Measurements from ENCODE around the gene EEPD1. TPM values are rescaled to one million over a fixed set of nuclear protein-coding genes. Genes with fewer than 3 reads are reported as not detected.

Gene EEPD1
- total RNA-seq, 1 experiment from 2014 or later, result 5.0 TPM

DNA sequence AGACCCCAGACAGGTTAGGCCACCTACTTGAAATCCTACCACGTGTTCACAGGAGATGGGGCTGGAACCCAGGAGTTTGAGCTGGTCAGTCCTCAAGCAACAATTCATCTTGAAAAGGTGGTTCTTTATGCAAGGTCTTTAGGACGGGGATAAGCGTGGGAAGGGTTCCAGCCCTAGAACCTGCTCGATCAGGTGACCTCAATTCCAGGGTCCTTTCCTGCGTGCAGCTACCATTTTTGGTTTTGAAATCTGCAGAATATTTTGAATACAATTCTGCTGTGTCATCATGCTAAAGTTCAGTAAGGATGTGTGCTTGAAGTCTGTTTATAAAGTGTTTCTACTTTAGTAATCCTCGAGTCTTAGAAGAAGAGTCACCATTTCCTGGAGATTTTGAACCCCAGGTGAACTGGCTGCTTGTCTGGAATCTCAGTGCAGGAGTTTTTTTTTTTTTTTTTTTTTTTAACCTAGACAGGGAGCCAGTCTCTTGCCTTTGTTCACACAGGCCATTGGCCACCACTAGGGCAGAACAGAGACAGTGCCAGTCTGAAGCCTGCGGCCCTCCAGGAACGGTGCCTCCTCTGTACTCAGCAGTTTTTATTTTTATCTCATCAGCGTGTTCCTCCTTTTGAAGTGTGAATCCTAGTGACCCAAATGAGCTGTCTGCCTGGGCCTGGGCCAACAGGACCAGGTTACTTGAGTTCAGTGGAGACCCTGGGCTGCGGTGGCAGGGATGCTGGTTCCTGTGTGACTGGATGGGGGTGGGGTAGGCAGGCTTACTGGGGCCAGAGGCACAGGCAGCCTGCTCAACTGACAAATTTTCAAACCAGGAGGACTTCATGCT, 54.6 kb downstream of the EEPD1 start:
- H4K8ac ChIP-seq (replicated peaks; ENCODE audit: insufficient read length, low read depth, low read length), result no peak overlapping the region
- H2BK12ac ChIP-seq (ENCODE audit: insufficient read length, low read depth, low read length), result no peak overlapping the region
- H2AFZ ChIP-seq (ENCODE audit: low read length), result no peak overlapping the region
- H3K4me2 ChIP-seq (ENCODE audit: insufficient read depth, insufficient read length, low read length), result no peak overlapping the region
- no peak overlapping the region for H3K14ac ChIP-seq (ENCODE audit: insufficient read depth, low read length)
- no peak overlapping the region for H3K4me3 Mint-ChIP-seq
- no peaks in the 10 kb centered on the region for H3K9me3 Mint-ChIP-seq
- H3K36me3 Mint-ChIP-seq (ENCODE audit: insufficient read depth in 1 of 3, low read depth in 3 of 3), result no peaks in the 10 kb centered on the region
- H3K9me3 ChIP-seq (ENCODE audit: control insufficient read depth, low read depth, low read length), result no peaks in the 10 kb centered on the region
- H3K79me1 ChIP-seq (ENCODE audit: insufficient read depth, low read depth, low read length, poor library complexity, severe bottlenecking), result no peaks in the 10 kb centered on the region
- H3K18ac ChIP-seq (ENCODE audit: insufficient read length, low read depth, low read length), result no peak overlapping the region
- no peaks in the 10 kb centered on the region for H3K27me3 ChIP-seq (ENCODE audit: insufficient read depth, low read length)
- H3T11ph ChIP-seq (ENCODE audit: low read length), result no peak overlapping the region
- no peak overlapping the region for H3K56ac ChIP-seq (ENCODE audit: insufficient read length, low read depth, low read length)
- no peak overlapping the region for H3K27ac ChIP-seq (ENCODE audit: insufficient read length, low read depth, low read length)
- H3K23me2 ChIP-seq (ENCODE audit: insufficient read length, low read depth, low read length, poor library complexity, severe bottlenecking), result no peaks in the 10 kb centered on the region
- H2AK5ac ChIP-seq (ENCODE audit: insufficient read length, low read length), result no peak overlapping the region
- H4K91ac ChIP-seq (ENCODE audit: insufficient read length, low read depth, low read length), result no peak overlapping the region
- H3K4me1 Mint-ChIP-seq, result peaks cover 35 to 41% of the 10 kb centered on the region in 2 experiments
- no peak overlapping the region for H3K4ac ChIP-seq (ENCODE audit: low read depth, low read length)
- H3K4me1 ChIP-seq (ENCODE audit: insufficient read depth, low read length), result peaks cover 4% of the 10 kb centered on the region; the same call in 1 of the 2 replicates
- no peak overlapping the region for H3K9ac ChIP-seq (ENCODE audit: extremely low read depth, insufficient read length, low read length)
- H2BK120ac ChIP-seq (ENCODE audit: low read depth, low read length, poor library complexity, severe bottlenecking), result no peak overlapping the region
- H3K27me3 Mint-ChIP-seq (ENCODE audit: low read depth), result no peaks in the 10 kb centered on the region
- no peak overlapping the region for H2BK15ac ChIP-seq (ENCODE audit: low read depth, low read length)
- H3K27ac Mint-ChIP-seq, result peak overlapping the region in 2 of 3 experiments; percentile 36 to 50; a peak in 4 of 7 replicates
- no CpG with 5 or more reads among the region's 10 CpGs for WGBS (ENCODE audit: extremely low coverage, insufficient read length, low lambda C conversion rate)
- TF ChIP-seq, protein P1, sequence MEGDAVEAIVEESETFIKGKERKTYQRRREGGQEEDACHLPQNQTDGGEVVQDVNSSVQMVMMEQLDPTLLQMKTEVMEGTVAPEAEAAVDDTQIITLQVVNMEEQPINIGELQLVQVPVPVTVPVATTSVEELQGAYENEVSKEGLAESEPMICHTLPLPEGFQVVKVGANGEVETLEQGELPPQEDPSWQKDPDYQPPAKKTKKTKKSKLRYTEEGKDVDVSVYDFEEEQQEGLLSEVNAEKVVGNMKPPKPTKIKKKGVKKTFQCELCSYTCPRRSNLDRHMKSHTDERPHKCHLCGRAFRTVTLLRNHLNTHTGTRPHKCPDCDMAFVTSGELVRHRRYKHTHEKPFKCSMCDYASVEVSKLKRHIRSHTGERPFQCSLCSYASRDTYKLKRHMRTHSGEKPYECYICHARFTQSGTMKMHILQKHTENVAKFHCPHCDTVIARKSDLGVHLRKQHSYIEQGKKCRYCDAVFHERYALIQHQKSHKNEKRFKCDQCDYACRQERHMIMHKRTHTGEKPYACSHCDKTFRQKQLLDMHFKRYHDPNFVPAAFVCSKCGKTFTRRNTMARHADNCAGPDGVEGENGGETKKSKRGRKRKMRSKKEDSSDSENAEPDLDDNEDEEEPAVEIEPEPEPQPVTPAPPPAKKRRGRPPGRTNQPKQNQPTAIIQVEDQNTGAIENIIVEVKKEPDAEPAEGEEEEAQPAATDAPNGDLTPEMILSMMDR (conservative IDR thresholded peaks at IDR 0.05), result peak; percentile 16; the same call in 1 of the 3 replicates
- H2BK5ac ChIP-seq (ENCODE audit: insufficient read length, low read length), result no peak overlapping the region
- no peak overlapping the region for H2BK20ac ChIP-seq (ENCODE audit: low read depth, low read length, poor library complexity, severe bottlenecking)
- no peak for DNase-seq
- no peak overlapping the region for H4K5ac ChIP-seq (ENCODE audit: insufficient read length, low read depth, low read length)
- no peak overlapping the region for H3K23ac ChIP-seq (ENCODE audit: insufficient read length, low read depth, low read length)
- H4K20me1 ChIP-seq (ENCODE audit: control insufficient read depth, insufficient read depth, insufficient read length), result no peaks in the 10 kb centered on the region
- H3K79me2 ChIP-seq (ENCODE audit: insufficient read depth, low read length), result no peaks in the 10 kb centered on the region

Measured in H9 (cell line).